Measurements from ENCODE around the gene MDGA2. TPM values are rescaled to one million over a fixed set of nuclear protein-coding genes. Genes with fewer than 3 reads are reported as not detected.

Gene MDGA2
- total and polyA plus RNA-seq, 2 of the 13 experiments (the other 11 are each of a cell fraction or from before 2014, with no cell fraction given): not detected

DNA sequence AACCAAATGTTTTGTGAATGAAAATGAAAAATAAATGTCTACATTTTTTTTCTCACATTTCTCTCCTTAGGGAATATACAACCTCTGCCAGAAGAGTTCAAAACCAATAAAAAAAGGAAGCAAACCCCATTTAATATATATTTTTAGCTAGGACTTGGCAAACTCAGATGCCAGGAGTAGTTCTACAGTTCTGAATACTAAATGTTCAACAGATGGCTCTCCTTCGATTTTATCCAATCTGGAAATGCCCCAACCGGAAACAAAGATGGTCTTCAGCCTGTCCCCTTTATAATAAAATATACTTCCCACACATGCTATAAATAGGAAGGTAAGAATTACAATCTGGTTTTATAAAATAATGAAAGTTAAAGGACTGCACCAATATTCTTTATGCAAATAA lies 330.4 kb downstream of the MDGA2 start (continued):
- TF ChIP-seq, protein P1, sequence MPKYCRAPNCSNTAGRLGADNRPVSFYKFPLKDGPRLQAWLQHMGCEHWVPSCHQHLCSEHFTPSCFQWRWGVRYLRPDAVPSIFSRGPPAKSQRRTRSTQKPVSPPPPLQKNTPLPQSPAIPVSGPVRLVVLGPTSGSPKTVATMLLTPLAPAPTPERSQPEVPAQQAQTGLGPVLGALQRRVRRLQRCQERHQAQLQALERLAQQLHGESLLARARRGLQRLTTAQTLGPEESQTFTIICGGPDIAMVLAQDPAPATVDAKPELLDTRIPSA (CRISPR knock-in tag; IDR thresholded peaks at IDR 0.05; ENCODE audit: borderline replicate concordance): no peak
- TF ChIP-seq SYNCRIP (IDR thresholded peaks at IDR 0.05; ENCODE audit: insufficient read depth, low read depth, low read length): no peak
- TF ChIP-seq, protein P2, sequence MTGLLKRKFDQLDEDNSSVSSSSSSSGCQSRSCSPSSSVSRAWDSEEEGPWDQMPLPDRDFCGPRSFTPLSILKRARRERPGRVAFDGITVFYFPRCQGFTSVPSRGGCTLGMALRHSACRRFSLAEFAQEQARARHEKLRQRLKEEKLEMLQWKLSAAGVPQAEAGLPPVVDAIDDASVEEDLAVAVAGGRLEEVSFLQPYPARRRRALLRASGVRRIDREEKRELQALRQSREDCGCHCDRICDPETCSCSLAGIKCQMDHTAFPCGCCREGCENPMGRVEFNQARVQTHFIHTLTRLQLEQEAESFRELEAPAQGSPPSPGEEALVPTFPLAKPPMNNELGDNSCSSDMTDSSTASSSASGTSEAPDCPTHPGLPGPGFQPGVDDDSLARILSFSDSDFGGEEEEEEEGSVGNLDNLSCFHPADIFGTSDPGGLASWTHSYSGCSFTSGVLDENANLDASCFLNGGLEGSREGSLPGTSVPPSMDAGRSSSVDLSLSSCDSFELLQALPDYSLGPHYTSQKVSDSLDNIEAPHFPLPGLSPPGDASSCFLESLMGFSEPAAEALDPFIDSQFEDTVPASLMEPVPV (CRISPR knock-in tag; IDR thresholded peaks at IDR 0.05): no peak
- TF ChIP-seq, protein P3, sequence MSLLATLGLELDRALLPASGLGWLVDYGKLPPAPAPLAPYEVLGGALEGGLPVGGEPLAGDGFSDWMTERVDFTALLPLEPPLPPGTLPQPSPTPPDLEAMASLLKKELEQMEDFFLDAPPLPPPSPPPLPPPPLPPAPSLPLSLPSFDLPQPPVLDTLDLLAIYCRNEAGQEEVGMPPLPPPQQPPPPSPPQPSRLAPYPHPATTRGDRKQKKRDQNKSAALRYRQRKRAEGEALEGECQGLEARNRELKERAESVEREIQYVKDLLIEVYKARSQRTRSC (CRISPR knock-in tag; IDR thresholded peaks at IDR 0.05; ENCODE audit: low read depth): no peak

DNA sequence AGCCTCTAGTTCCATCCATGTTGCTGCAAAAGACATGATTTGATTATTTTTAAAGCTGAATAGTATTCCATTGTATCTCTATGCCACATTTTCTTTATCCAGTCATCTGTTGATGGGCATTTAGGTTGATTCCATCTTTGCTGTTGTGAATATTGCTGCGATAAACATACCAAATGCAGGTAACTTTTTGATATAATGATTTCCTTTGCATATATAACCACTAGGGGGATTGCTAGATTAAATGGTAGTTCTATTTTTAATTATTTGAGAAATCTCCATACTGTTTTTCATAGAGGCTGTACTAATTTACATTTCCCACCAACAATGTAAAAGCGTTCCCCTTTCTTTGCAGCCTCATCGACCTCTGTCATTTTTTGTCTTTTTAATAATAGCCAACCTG lies 342.5 kb downstream of the MDGA2 start:
- no peaks in the 10 kb centered on the region; a peak in 1 of 5 replicates for H3K27me3 ChIP-seq (ENCODE audit: control insufficient read depth in 1 of 2, insufficient read depth in 2 of 2, low read length in 2 of 2)
- ChIA-PET CTCF (ENCODE audit: low intra/inter-chr PET ratio, low total read pairs) (no interaction called here), POLR2A (no interaction called here)
- no peaks in the 10 kb centered on the region for H3K4me1 ChIP-seq (ENCODE audit: insufficient read depth, low read length)
- no peak overlapping the region for H3K9ac ChIP-seq (ENCODE audit: insufficient read depth, low read depth, low read length)
- FAIRE-seq (no peak), DNase-seq (ENCODE audit: low spot score) (no peak), ATAC-seq (no peak)
- in situ Hi-C loops (cut with HindIII; ENCODE audit: extremely low pct_ligation_motif_present, low pct_unique_long_range_greater_than_20kb): no loop called here
- no peak overlapping the region for H3K4me3 ChIP-seq (replicated peaks in 1 of 3; ENCODE audit: insufficient read depth in 1 of 3, low read depth in 2 of 3, low read length in 3 of 3)
- no peaks in the 10 kb centered on the region for H3K79me2 ChIP-seq (ENCODE audit: insufficient read depth, low read length)
- no peaks in the 10 kb centered on the region for H3K36me3 ChIP-seq (replicated peaks in 1 of 2; ENCODE audit: control insufficient read depth in 1 of 2, insufficient read depth in 2 of 2, low read length in 2 of 2)
- BruUV-seq (replicated peaks): no TSS peak
- no peaks in the 10 kb centered on the region for H3K9me3 ChIP-seq (ENCODE audit: low read length)
- no peak overlapping the region for H3K4me2 ChIP-seq (ENCODE audit: low read depth, low read length)
- H3K27ac ChIP-seq (ENCODE audit: extremely low read length, insufficient read depth, low read length): no peak overlapping the region
- intact Hi-C loops (cut with micrococcal nuclease; ENCODE audit: unreplicated experiment): no loop called here
- TF ChIP-seq ARNT2 (CRISPR knock-in tag; IDR thresholded peaks at IDR 0.05; ENCODE audit: low read depth) (no peak), TCF7L2 (IDR thresholded peaks at IDR 0.05; ENCODE audit: low read depth, low read length) (no peak), PAF1 (CRISPR knock-in tag; IDR thresholded peaks at IDR 0.05) (no peak), RAD51 (IDR thresholded peaks at IDR 0.05; ENCODE audit: borderline replicate concordance) (no peak), BRCA1 (CRISPR knock-in tag; IDR thresholded peaks at IDR 0.05) (no peak), ZNF607 (CRISPR knock-in tag; IDR thresholded peaks at IDR 0.05; ENCODE audit: borderline replicate concordance) (no peak), ZNF329 (CRISPR knock-in tag; IDR thresholded peaks at IDR 0.05; ENCODE audit: low read depth) (no peak), KDM5A (IDR thresholded peaks at IDR 0.05; ENCODE audit: borderline replicate concordance, low read length) (no peak)
- TF ChIP-seq, protein P4, sequence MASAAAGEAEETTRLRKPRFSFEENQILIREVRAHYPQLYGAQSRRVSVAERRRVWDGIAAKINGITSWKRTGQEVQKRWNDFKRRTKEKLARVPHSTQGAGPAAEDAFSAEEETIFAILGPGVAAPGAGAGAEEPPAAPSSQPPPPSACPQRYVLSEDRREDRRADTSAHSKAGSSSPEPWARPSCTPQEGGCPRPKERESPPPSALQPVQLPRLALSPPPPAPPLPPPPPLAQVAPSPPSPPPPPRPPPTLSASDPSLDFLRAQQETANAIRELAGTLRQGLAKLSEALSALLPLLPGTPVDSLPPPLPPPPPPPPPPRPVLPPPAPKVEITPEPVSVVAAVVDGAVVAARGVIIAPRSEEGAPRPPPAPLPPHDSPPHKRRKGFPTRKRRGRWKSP (CRISPR knock-in tag; IDR thresholded peaks at IDR 0.05): no peak
- TF ChIP-seq, protein P5, sequence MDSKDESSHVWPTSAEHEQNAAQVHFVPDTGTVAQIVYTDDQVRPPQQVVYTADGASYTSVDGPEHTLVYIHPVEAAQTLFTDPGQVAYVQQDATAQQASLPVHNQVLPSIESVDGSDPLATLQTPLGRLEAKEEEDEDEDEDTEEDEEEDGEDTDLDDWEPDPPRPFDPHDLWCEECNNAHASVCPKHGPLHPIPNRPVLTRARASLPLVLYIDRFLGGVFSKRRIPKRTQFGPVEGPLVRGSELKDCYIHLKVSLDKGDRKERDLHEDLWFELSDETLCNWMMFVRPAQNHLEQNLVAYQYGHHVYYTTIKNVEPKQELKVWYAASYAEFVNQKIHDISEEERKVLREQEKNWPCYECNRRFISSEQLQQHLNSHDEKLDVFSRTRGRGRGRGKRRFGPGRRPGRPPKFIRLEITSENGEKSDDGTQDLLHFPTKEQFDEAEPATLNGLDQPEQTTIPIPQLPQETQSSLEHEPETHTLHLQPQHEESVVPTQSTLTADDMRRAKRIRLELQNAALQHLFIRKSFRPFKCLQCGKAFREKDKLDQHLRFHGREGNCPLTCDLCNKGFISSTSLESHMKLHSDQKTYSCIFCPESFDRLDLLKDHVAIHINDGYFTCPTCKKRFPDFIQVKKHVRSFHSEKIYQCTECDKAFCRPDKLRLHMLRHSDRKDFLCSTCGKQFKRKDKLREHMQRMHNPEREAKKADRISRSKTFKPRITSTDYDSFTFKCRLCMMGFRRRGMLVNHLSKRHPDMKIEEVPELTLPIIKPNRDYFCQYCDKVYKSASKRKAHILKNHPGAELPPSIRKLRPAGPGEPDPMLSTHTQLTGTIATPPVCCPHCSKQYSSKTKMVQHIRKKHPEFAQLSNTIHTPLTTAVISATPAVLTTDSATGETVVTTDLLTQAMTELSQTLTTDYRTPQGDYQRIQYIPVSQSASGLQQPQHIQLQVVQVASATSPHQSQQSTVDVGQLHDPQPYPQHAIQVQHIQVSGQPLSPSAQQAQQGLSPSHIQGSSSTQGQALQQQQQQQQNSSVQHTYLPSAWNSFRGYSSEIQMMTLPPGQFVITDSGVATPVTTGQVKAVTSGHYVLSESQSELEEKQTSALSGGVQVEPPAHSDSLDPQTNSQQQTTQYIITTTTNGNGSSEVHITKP (CRISPR knock-in tag; IDR thresholded peaks at IDR 0.05; ENCODE audit: low read depth): no peak
- H2AFZ ChIP-seq (ENCODE audit: low read length): no peak overlapping the region
- 28% methylated on average over 3 of the region's 3 CpGs for WGBS (ENCODE audit: low lambda C conversion rate)
- H4K20me1 ChIP-seq (ENCODE audit: insufficient read depth, low read length): no peaks in the 10 kb centered on the region

Data from HepG2 (cell line).